GM12892 (cell line): ENCODE measurements around the gene STAC2.

Source experiments
- POLR2A ChIP-seq: IDR thresholded peaks from 2 replicates; pipeline ENCODE4 v1.6.1; 2011; ENCODE audit warnings: low read depth, low read length, control low read depth
- TAF1 ChIP-seq: IDR thresholded peaks from 2 replicates; pipeline ENCODE4 v1.6.1; 2011; ENCODE audit warnings: low read depth, mild to moderate bottlenecking, control low read depth, low read length, borderline replicate concordance

- TF ChIP-seq POLR2A (no peak), TAF1 (no peak)
Measured at GRCh38 chr17:39171933-39172332, 53.8 kb downstream of the STAC2 start.
